GM12878 (cell line): ENCODE results near the gene AHNAK. TPM values are rescaled to one million over a fixed set of nuclear protein-coding genes. Genes with fewer than 3 reads are reported as not detected.

Source experiments
- ATAC-seq: fragments of 200-7000 bp; cut with Tn5 transposase; 3 replicates; pipeline ENCODE4 v1.9.1; 2020; ENCODE audit warnings: mild to moderate bottlenecking, moderate library complexity
- BruUV-seq: library from RNA; stranded (reverse); fragments of 400-500 nt; replicated peaks from 2 replicates; lab custom pipeline; 2021; lab: Mats Ljungman, UMichigan
- CTCF ChIA-PET: fragments of 300-600 bp; sonication (Branson Sonifier 250); formaldehyde crosslinking; extraction: SDS; loops from one replicate; lab custom pipeline; 2021; ENCODE audit warnings: inconsistent platforms; lab: Yijun Ruan, JAX
- POLR2A ChIA-PET: fragments of 350-600 bp; formaldehyde crosslinking; extraction: SDS; loops from one replicate; lab custom pipeline; 2021; ENCODE audit warnings: inconsistent platforms; lab: Charles Lee
- RAD21 ChIA-PET: fragments of 300-600 bp; sonication (Branson Sonifier 250); formaldehyde crosslinking; loops from one replicate; lab custom pipeline; 2023; ENCODE audit warnings: antibody characterized with exemption; ENCODE audit not compliant: unreplicated experiment; lab: Charles Lee
- SMC1A ChIA-PET: fragments of 300-600 bp; sonication (Branson Sonifier 250); formaldehyde crosslinking; loops from one replicate; lab custom pipeline; 2023; ENCODE audit not compliant: unreplicated experiment, uncharacterized antibody; lab: Charles Lee
- DNase-seq: peaks from one replicate; pipeline ENCODE4 v3.0.0-alpha.2; 2011; ENCODE audit warnings: low read depth, low spot score
- FAIRE-seq: peaks from 3 replicates; lab custom pipeline; 2011; peaks lifted over from hg19 to GRCh38; lab: Jason Lieb, UNC
- H2AFZ ChIP-seq: 2 replicates; pipeline ENCODE4 v1.6.0; 2011; ENCODE audit warnings: low read depth, low read length, control low read depth; ENCODE audit not compliant: control insufficient read depth
- H3K27ac ChIP-seq: 2 replicates; pipeline ENCODE4 v1.5.1; 2011; ENCODE audit warnings: control low read depth; ENCODE audit not compliant: control insufficient read depth, insufficient read depth
- H3K27me3 ChIP-seq, 2 experiments: replicated peaks in 1 of 2; 2 replicates each; pipeline versions ENCODE4 v1.6.0 to v1.6.1; 2011; ENCODE audit warnings: low read length in 1 of 2; ENCODE audit not compliant: control insufficient read depth in 2 of 2, insufficient read depth in 2 of 2
- H3K36me3 ChIP-seq, 2 experiments: 2 replicates each; pipeline ENCODE4 v1.5.1; 2011; ENCODE audit warnings: low read length in 1 of 2; ENCODE audit not compliant: control insufficient read depth in 2 of 2, insufficient read depth in 2 of 2
- H3K4me1 ChIP-seq: 2 replicates; pipeline ENCODE4 v1.6.1; 2011; ENCODE audit warnings: mild to moderate bottlenecking, low read length, moderate library complexity, mixed read lengths; ENCODE audit not compliant: control insufficient read depth, insufficient read depth
- H3K4me2 ChIP-seq: 2 replicates; pipeline ENCODE4 v1.6.0; 2011; ENCODE audit warnings: control low read depth; ENCODE audit not compliant: control insufficient read depth, insufficient read depth
- H3K4me3 ChIP-seq: fragments of 200-600 bp; sonication (generic); 2 replicates; pipeline ENCODE4 v1.5.1; 2016
- H3K79me2 ChIP-seq: 2 replicates; pipeline ENCODE4 v1.6.0; 2011; ENCODE audit warnings: low read length; ENCODE audit not compliant: control insufficient read depth, insufficient read depth
- H3K9ac ChIP-seq: 2 replicates; pipeline ENCODE4 v1.8.0; 2011; ENCODE audit warnings: low read length, control low read depth, mixed read lengths; ENCODE audit not compliant: control insufficient read depth, insufficient read depth
- H3K9me3 ChIP-seq: replicated peaks from 3 replicates; pipeline ENCODE4 v1.5.1; 2011; ENCODE audit warnings: mild to moderate bottlenecking, low read length; ENCODE audit not compliant: control insufficient read depth, insufficient read depth
- H4K20me1 ChIP-seq: 2 replicates; pipeline ENCODE4 v1.6.0; 2011; ENCODE audit not compliant: control insufficient read depth, insufficient read depth
- BRCA1 ChIP-seq: IDR thresholded peaks from 2 replicates; pipeline ENCODE4 v1.6.1; 2011; ENCODE audit warnings: low read depth, low read length, improper control_type of control experiment
- CEBPB ChIP-seq, 2 experiments: fragments of 150-350 bp in 1 of 2; IDR thresholded peaks; 2 replicates each; pipeline ENCODE4 v1.6.1; 2012 to 2014; ENCODE audit warnings: low read depth in 2 of 2, low read length in 2 of 2, borderline replicate concordance in 1 of 2, inconsistent platforms in 1 of 2
- HCFC1 ChIP-seq: fragments of 150-350 bp; IDR thresholded peaks from 2 replicates; pipeline ENCODE4 v1.6.1; 2014; ENCODE audit warnings: low read length
- HDGF ChIP-seq: fragments of 450-650 bp; IDR thresholded peaks from 2 replicates; pipeline ENCODE4 v1.6.1; 2016; ENCODE audit warnings: antibody characterized with exemption
- IRF4 ChIP-seq: IDR thresholded peaks from 2 replicates; pipeline ENCODE4 v1.6.1; 2011; ENCODE audit warnings: low read depth, low read length
- KAT2A ChIP-seq: conservative IDR thresholded peaks from 2 replicates; pipeline ENCODE4 v1.6.1; 2011; ENCODE audit warnings: low read depth, low read length; ENCODE audit not compliant: control insufficient read depth
- MXI1 ChIP-seq: fragments of 150-350 bp; IDR thresholded peaks from 2 replicates; pipeline ENCODE4 v1.6.1; 2011; ENCODE audit warnings: low read depth, mild to moderate bottlenecking, inconsistent platforms, low read length, improper control_type of control experiment
- NFYA ChIP-seq: IDR thresholded peaks from 2 replicates; pipeline ENCODE4 v1.6.1; 2011; ENCODE audit warnings: low read depth, mild to moderate bottlenecking, low read length, improper control_type of control experiment, borderline replicate concordance
- NFYB ChIP-seq: IDR thresholded peaks from 2 replicates; pipeline ENCODE4 v1.6.1; 2011; ENCODE audit warnings: low read depth, mild to moderate bottlenecking, low read length, improper control_type of control experiment, moderate library complexity; ENCODE audit not compliant: insufficient read depth
- POLR2AphosphoS5 ChIP-seq: IDR thresholded peaks from 2 replicates; pipeline ENCODE4 v1.6.1; 2011; ENCODE audit warnings: mild to moderate bottlenecking, low read length, inconsistent platforms
- SMAD1 ChIP-seq: fragments of 450-650 bp; IDR thresholded peaks from 2 replicates; pipeline ENCODE4 v1.6.1; 2018; ENCODE audit warnings: mild to moderate bottlenecking, low read depth; ENCODE audit not compliant: partially characterized antibody
- SMARCA5 ChIP-seq: fragments of 450-650 bp; IDR thresholded peaks from 2 replicates; pipeline ENCODE4 v1.6.1; 2017; ENCODE audit warnings: mild to moderate bottlenecking
- SREBF1 ChIP-seq: IDR thresholded peaks from 2 replicates; pipeline ENCODE4 v1.6.1; 2012; ENCODE audit warnings: mild to moderate bottlenecking, low read length
- TCF7 ChIP-seq: IDR thresholded peaks from 2 replicates; pipeline ENCODE4 v1.6.1; 2014; ENCODE audit warnings: antibody characterized with exemption, borderline replicate concordance
- WGBS: methylation state at CpG from one replicate; pipeline ENCODE4 v1.1.6; 2016; ENCODE audit warnings: low lambda C conversion rate; ENCODE audit not compliant: insufficient replicate concordance, insufficient coverage; ENCODE audit errors: missing lambda C conversion rate; 5-methylcytosine and 5-hydroxymethylcytosine counted together
- in situ Hi-C: fragments of 300-500 bp; cut with MboI; formaldehyde crosslinking; loops from 9 replicates; pipeline ENCODE4 v1.14.3; 2018; ENCODE audit warnings: mixed read lengths
- intact Hi-C: fragments of 100-400 bp; cut with micrococcal nuclease; formaldehyde crosslinking; loops from one replicate; pipeline ENCODE4 v1.14.2; 2022; ENCODE audit not compliant: unreplicated experiment
- polyA plus RNA-seq, 11 experiments: library from polyadenylated mRNA; depleted of rRNA in 4 of 11; unstranded in 6 of 11; stranded (reverse) in 5 of 11; fragments of >200 nt; fragmentation: Nextera tagmentation in 4 of 11; fragmentation: Illumina TruSeq in 1 of 11; extraction: Ambion mirVana in 4 of 11; extraction: Trizol in 1 of 11; gene quantifications; 1 replicate in 1 of 11; 2 replicates in 10 of 11; pipeline versions ENCODE4 v1.2.1 to v1.2.3, GENCODE V29; 2011 to 2016; ENCODE audit warnings: inconsistent platforms in 2 of 11, missing spikeins in 2 of 11, low read depth in 1 of 11
- total RNA-seq, 4 experiments: library from RNA; depleted of rRNA in 3 of 4; stranded (reverse); fragments of >200 nt in 3 of 4; fragmentation: Illumina TruSeq in 1 of 4; extraction: Trizol in 1 of 4; gene quantifications; 2 replicates each; pipeline versions ENCODE4 v1.2.1 to v1.2.3, GENCODE V29; 2013 to 2021
- TF ChIP-seq, protein P1 (sequence below): IDR thresholded peaks from 2 replicates; pipeline ENCODE4 v1.6.1; 2011; ENCODE audit warnings: borderline replicate concordance, low read depth, mild to moderate bottlenecking, moderate library complexity, mixed read lengths, low read length; ENCODE audit not compliant: insufficient read depth; ENCODE audit errors: extremely low read length
- TF ChIP-seq, protein P2 (sequence below): fragments of 450-650 bp; IDR thresholded peaks from 2 replicates; pipeline ENCODE4 v1.6.1; 2016; ENCODE audit warnings: mild to moderate bottlenecking

The AHNAK gene
- total and polyA plus RNA-seq, 10 of the 15 experiments (the other 5 are each of a cell fraction or from before 2014, with no cell fraction given) = 0.76 to 90.3 (median 19.4) TPM

DNA sequence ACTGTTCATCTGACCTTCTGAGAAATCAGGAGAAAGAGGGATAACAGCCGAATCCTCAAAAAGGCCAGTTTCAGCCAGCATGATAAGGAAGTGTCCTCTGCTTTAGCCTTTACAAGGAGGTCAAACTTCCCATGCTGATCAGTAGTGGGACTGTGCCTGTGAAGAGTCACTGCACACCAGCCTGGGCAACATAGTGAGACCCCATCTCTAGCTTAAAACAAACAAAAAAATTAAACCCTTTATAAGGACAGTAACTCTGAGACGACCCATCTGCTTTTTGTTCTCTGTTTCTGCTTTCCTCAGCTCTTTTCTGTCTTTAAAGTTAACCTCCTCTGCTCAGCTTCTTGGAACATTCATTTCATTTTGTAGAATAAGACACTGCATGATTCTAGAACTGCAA lies 78.0 kb downstream of the AHNAK start:
- Histone ChIP-seq H3K9ac (no peak overlapping the region), H3K27me3 (no peaks in the 10 kb centered on the region), H3K9me3 (no peaks in the 10 kb centered on the region; the same call in 2 of the 3 replicates), H3K4me3 (no peak overlapping the region), H2AFZ (no peak overlapping the region), H4K20me1 (no peaks in the 10 kb centered on the region), H3K36me3 (no peaks in the 10 kb centered on the region), H3K4me1 (peaks cover 9% of the 10 kb centered on the region; the same call in 1 of the 2 replicates), H3K79me2 (no peaks in the 10 kb centered on the region), H3K27ac (no peak overlapping the region), H3K4me2 (no peak overlapping the region)
- CTCF ChIA-PET = interaction anchor here (1.3 to 1.9 kb wide), 4 partner anchors 10 to 75 kb away, joined by 4 to 8 read pairs (median 5); no protein-coding TSS in a partner anchor
- intact Hi-C loops = loop anchor here (10.0 kb wide), 1 partner anchor 216 kb away; the partner anchor contains the start of gene LRRN4CL
- WGBS = 59% methylated on average over 2 of the region's 2 CpGs
- no TSS peak for BruUV-seq
- no peak for ATAC-seq
- POLR2A ChIA-PET = no interaction called here
- DNase-seq = no peak
- in situ Hi-C loops = no loop called here
- FAIRE-seq = no peak
- TF ChIP-seq, protein P1, sequence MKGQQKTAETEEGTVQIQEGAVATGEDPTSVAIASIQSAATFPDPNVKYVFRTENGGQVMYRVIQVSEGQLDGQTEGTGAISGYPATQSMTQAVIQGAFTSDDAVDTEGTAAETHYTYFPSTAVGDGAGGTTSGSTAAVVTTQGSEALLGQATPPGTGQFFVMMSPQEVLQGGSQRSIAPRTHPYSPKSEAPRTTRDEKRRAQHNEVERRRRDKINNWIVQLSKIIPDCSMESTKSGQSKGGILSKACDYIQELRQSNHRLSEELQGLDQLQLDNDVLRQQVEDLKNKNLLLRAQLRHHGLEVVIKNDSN = no peak
- TF ChIP-seq SREBF1 = no peak
- TF ChIP-seq BRCA1 = no peak
- TF ChIP-seq NFYB = no peak
- TF ChIP-seq CEBPB (IDR thresholded peaks at IDR 0.05; ENCODE audit: borderline replicate concordance in 1 of 2, low read depth in 2 of 2, low read length in 2 of 2) = no peak
- no peak for TF ChIP-seq HCFC1
- no peak for TF ChIP-seq MXI1
- no peak for TF ChIP-seq SMAD1
- TF ChIP-seq KAT2A = no peak
- no peak for TF ChIP-seq SMARCA5
- TF ChIP-seq POLR2AphosphoS5 = no peak
- no peak for TF ChIP-seq IRF4
- no peak for TF ChIP-seq HDGF
- no peak for TF ChIP-seq TCF7
- TF ChIP-seq, protein P2, sequence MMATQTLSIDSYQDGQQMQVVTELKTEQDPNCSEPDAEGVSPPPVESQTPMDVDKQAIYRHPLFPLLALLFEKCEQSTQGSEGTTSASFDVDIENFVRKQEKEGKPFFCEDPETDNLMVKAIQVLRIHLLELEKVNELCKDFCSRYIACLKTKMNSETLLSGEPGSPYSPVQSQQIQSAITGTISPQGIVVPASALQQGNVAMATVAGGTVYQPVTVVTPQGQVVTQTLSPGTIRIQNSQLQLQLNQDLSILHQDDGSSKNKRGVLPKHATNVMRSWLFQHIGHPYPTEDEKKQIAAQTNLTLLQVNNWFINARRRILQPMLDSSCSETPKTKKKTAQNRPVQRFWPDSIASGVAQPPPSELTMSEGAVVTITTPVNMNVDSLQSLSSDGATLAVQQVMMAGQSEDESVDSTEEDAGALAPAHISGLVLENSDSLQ = no peak
- TF ChIP-seq NFYA = no peak
- RAD21 ChIA-PET = interaction anchor here (0.7 to 2.0 kb wide), 4 partner anchors 27 to 74 kb away, joined by 3 to 6 read pairs (median 5); no protein-coding TSS in a partner anchor
- SMC1A ChIA-PET = interaction anchor here (1.0 to 1.4 kb wide), 3 partner anchors 24 to 83 kb away, joined by 3 to 4 read pairs (median 3); no protein-coding TSS in a partner anchor
